Natural killer cell treated with Interleukin-12 subunit alpha and Interleukin-12 subunit beta and Interleukin-15 and Interleukin-18, amount 100 ng/mL, for 72 hours (primary cell): ENCODE data around the gene NME2. TPM values are rescaled to one million over a fixed set of nuclear protein-coding genes. Genes with fewer than 3 reads are reported as not detected.
"Not testable (repeated sequence)": the region's sequence is repeated elsewhere in the genome, so short reads cannot be mapped to it uniquely, and the experiment has no call there.

Experiments
- ATAC-seq, 2 donors: fragments of 150-1000 bp; cut with Tn5 transposase in 1 of 2; sonication (Bioruptor Pico), chemical (Tn5 transposase) in 1 of 2; 2 replicates each; pipeline ENCODE4 v1.10.0; 2021
- DNase-seq: peaks from one replicate; pipeline ENCODE4 v3.0.0; 2022; ENCODE audit warnings: low spot score
- H3K27ac Mint-ChIP-seq, 2 donors: 1 replicate in 1 of 2; 2 replicates in 1 of 2; pipeline ENCODE4 v1.8.0; 2022; ENCODE audit warnings: mixed read lengths in 2 of 2, mild to moderate bottlenecking in 1 of 2, moderate library complexity in 1 of 2
- H3K27me3 Mint-ChIP-seq, 2 donors: 1 replicate in 1 of 2; 2 replicates in 1 of 2; pipeline ENCODE4 v1.8.0; 2022; ENCODE audit warnings: mixed read lengths in 2 of 2
- H3K36me3 Mint-ChIP-seq: one replicate; pipeline ENCODE4 v1.8.0; 2022; ENCODE audit warnings: mixed read lengths
- H3K4me1 Mint-ChIP-seq, 2 donors: 1 replicate in 1 of 2; 2 replicates in 1 of 2; pipeline ENCODE4 v1.8.0; 2022; ENCODE audit warnings: low read depth in 2 of 2, mixed read lengths in 2 of 2, mild to moderate bottlenecking in 1 of 2
- H3K4me3 Mint-ChIP-seq: one replicate; pipeline ENCODE4 v1.8.0; 2022; ENCODE audit warnings: mixed read lengths
- H3K9me3 Mint-ChIP-seq: 2 replicates; pipeline ENCODE4 v1.8.0; 2022; ENCODE audit warnings: mixed read lengths
- total RNA-seq, 2 donors: library from RNA; stranded (reverse); gene quantifications; one replicate each; pipeline ENCODE4 v1.2.3, GENCODE V29; 2022

The NME2 gene
- total RNA-seq, 2 donors from 2014 or later: 401 to 499 TPM

GRCh38 chr17:51165680-51166197, 472 bp upstream of the NME2 start:
- ATAC-seq (peak in 1 of 2 donors; percentile 34), DNase-seq (no peak)
- H3K9me3 Mint-ChIP-seq: no peaks in the 10 kb centered on the region
- peaks cover 18 to 30% of the 10 kb centered on the region in 2 donors for H3K4me1 Mint-ChIP-seq
- H3K4me3 Mint-ChIP-seq: peak overlapping the region; percentile 99
- no peaks in the 10 kb centered on the region for H3K27me3 Mint-ChIP-seq
- peak overlapping the region; percentile 93 to 94 for H3K27ac Mint-ChIP-seq
- H3K36me3 Mint-ChIP-seq: peaks cover 26% of the 10 kb centered on the region

GRCh38 chr17:51166987-51167931, 1.0 kb downstream of the NME2 start:
- peak; percentile 59 to 63 for ATAC-seq

GRCh38 chr17:51169340-51169739, 3.1 kb downstream of the NME2 start:
- peak overlapping the region; percentile 55 for H3K4me3 Mint-ChIP-seq
- H3K27me3 Mint-ChIP-seq: no peaks in the 10 kb centered on the region
- peaks cover 18 to 30% of the 10 kb centered on the region in 2 donors for H3K4me1 Mint-ChIP-seq
- no peak for DNase-seq
- ATAC-seq: no peak
- H3K27ac Mint-ChIP-seq: no peak overlapping the region
- no peaks in the 10 kb centered on the region for H3K9me3 Mint-ChIP-seq
- H3K36me3 Mint-ChIP-seq: peaks cover 18% of the 10 kb centered on the region

More at GRCh38 chr17:51166987-51167931, 1.0 kb downstream of the NME2 start:
- DNase-seq: peak; percentile 69
- Mint-ChIP-seq H3K4me1 (peaks cover 18 to 30% of the 10 kb centered on the region in 2 donors), H3K27me3 (no peaks in the 10 kb centered on the region), H3K4me3 (peak overlapping the region; percentile 99), H3K27ac (peak overlapping the region; percentile 68 to 78), H3K9me3 (no peaks in the 10 kb centered on the region), H3K36me3 (peaks cover 18% of the 10 kb centered on the region)

- DNase-seq: no peak
- Mint-ChIP-seq H3K27me3 (no peaks in the 10 kb centered on the region), H3K4me3 (no peak overlapping the region), H3K36me3 (peaks cover 18% of the 10 kb centered on the region), H3K27ac (no peak overlapping the region), H3K4me1 (peaks cover 13 to 21% of the 10 kb centered on the region in 2 donors), H3K9me3 (no peaks in the 10 kb centered on the region)
- ATAC-seq: no peak
These were observed 4.5 kb downstream of the NME2 start for GRCh38 chr17:51170736-51171135.

GRCh38 chr17:51172030-51172429, 5.8 kb downstream of the NME2 start:
- DNase-seq, H3K27me3 Mint-ChIP-seq, H3K4me3 Mint-ChIP-seq, H3K9me3 Mint-ChIP-seq, H3K27ac Mint-ChIP-seq, ATAC-seq: not testable (repeated sequence)
- Mint-ChIP-seq H3K36me3 (peaks cover 18% of the 10 kb centered on the region), H3K4me1 (peaks cover 9 to 16% of the 10 kb centered on the region in 2 donors)

GRCh38 chr17:51180486-51180885, 14.3 kb downstream of the NME2 start:
- DNase-seq (no peak), ATAC-seq (no peak)
- Mint-ChIP-seq H3K9me3 (no peaks in the 10 kb centered on the region), H3K4me1 (peaks cover 0 to 3% of the 10 kb centered on the region in 2 donors), H3K27me3 (no peaks in the 10 kb centered on the region), H3K4me3 (no peak overlapping the region), H3K36me3 (no peaks in the 10 kb centered on the region), H3K27ac (no peak overlapping the region)

- Mint-ChIP-seq H3K27ac (no peak overlapping the region), H3K27me3 (no peaks in the 10 kb centered on the region), H3K4me3 (no peak overlapping the region), H3K36me3 (no peaks in the 10 kb centered on the region), H3K9me3 (no peaks in the 10 kb centered on the region), H3K4me1 (peaks cover 0 to 3% of the 10 kb centered on the region in 2 donors)
- no peak for DNase-seq
- ATAC-seq: no peak
These were observed 17.9 kb downstream of the NME2 start for GRCh38 chr17:51184124-51184523.

- Mint-ChIP-seq H3K4me1 (peaks cover 0 to 3% of the 10 kb centered on the region in 2 donors), H3K4me3 (no peak overlapping the region), H3K9me3 (no peaks in the 10 kb centered on the region), H3K27me3 (no peaks in the 10 kb centered on the region), H3K27ac (no peak overlapping the region), H3K36me3 (no peaks in the 10 kb centered on the region)
- DNase-seq: no peak
- ATAC-seq: no peak
These were observed 19.6 kb downstream of the NME2 start for GRCh38 chr17:51185763-51186332.

- H3K4me1 Mint-ChIP-seq: peaks cover 0 to 3% of the 10 kb centered on the region in 2 donors
- DNase-seq (no peak), ATAC-seq (no peak)
- H3K36me3 Mint-ChIP-seq: peaks cover 12% of the 10 kb centered on the region
- H3K27ac Mint-ChIP-seq: no peak overlapping the region
- no peaks in the 10 kb centered on the region for H3K27me3 Mint-ChIP-seq
- no peak overlapping the region for H3K4me3 Mint-ChIP-seq
- H3K9me3 Mint-ChIP-seq: no peaks in the 10 kb centered on the region
These were observed 22.1 kb downstream of the NME2 start for GRCh38 chr17:51188271-51188833.

GRCh38 chr17:51189162-51189561, 23.0 kb downstream of the NME2 start:
- Mint-ChIP-seq H3K27ac (no peak overlapping the region), H3K4me3 (no peak overlapping the region), H3K9me3 (no peaks in the 10 kb centered on the region), H3K36me3 (peaks cover 12% of the 10 kb centered on the region), H3K27me3 (no peaks in the 10 kb centered on the region), H3K4me1 (peaks cover 0 to 3% of the 10 kb centered on the region in 2 donors)
- DNase-seq (no peak), ATAC-seq (no peak)

- DNase-seq (no peak), ATAC-seq (no peak)
- H3K27me3 Mint-ChIP-seq: no peaks in the 10 kb centered on the region
- peaks cover 12% of the 10 kb centered on the region for H3K36me3 Mint-ChIP-seq
- H3K4me1 Mint-ChIP-seq: no peaks in the 10 kb centered on the region
- H3K9me3 Mint-ChIP-seq: no peaks in the 10 kb centered on the region
- H3K27ac Mint-ChIP-seq: no peak overlapping the region
- H3K4me3 Mint-ChIP-seq: no peak overlapping the region
These were observed 23.4 kb downstream of the NME2 start for GRCh38 chr17:51189628-51190027.

GRCh38 chr17:51191895-51192294, 25.7 kb downstream of the NME2 start:
- H3K4me3 Mint-ChIP-seq: no peak overlapping the region
- no peaks in the 10 kb centered on the region for H3K4me1 Mint-ChIP-seq
- no peak for ATAC-seq
- no peak for DNase-seq
- no peak overlapping the region for H3K27ac Mint-ChIP-seq
- H3K27me3 Mint-ChIP-seq: no peaks in the 10 kb centered on the region
- H3K36me3 Mint-ChIP-seq: peaks cover 12% of the 10 kb centered on the region
- H3K9me3 Mint-ChIP-seq: no peaks in the 10 kb centered on the region

GRCh38 chr17:51197754-51198153, 31.5 kb downstream of the NME2 start:
- DNase-seq (no peak), ATAC-seq (no peak)
- Mint-ChIP-seq H3K36me3 (peaks cover 20% of the 10 kb centered on the region), H3K27ac (no peak overlapping the region), H3K9me3 (no peaks in the 10 kb centered on the region), H3K27me3 (no peaks in the 10 kb centered on the region), H3K4me3 (no peak overlapping the region), H3K4me1 (peaks cover 0 to 4% of the 10 kb centered on the region in 2 donors)

- ATAC-seq (no peak), DNase-seq (no peak)
- H3K27me3 Mint-ChIP-seq: no peaks in the 10 kb centered on the region
- no peak overlapping the region for H3K27ac Mint-ChIP-seq
- H3K9me3 Mint-ChIP-seq: no peaks in the 10 kb centered on the region
- H3K4me3 Mint-ChIP-seq: no peak overlapping the region
- H3K36me3 Mint-ChIP-seq: peaks cover 23% of the 10 kb centered on the region
- peaks cover 0 to 4% of the 10 kb centered on the region in 2 donors for H3K4me1 Mint-ChIP-seq
These were observed 34.1 kb downstream of the NME2 start for GRCh38 chr17:51200295-51200694.
